Thyroid gland (tissue), 4 donors: ENCODE results near the gene LRP4.

Experiments used
- CTCF ChIP-seq, 6 experiments: fragments of 200-600 bp in 3 of 6; fragments of 450-650 bp in 3 of 6; sonication (generic) in 3 of 6; IDR thresholded peaks; one replicate each; pipeline ENCODE4 v1.5.1; 2016 to 2019; ENCODE audit warnings: antibody characterized with exemption in 6 of 6, mild to moderate bottlenecking in 2 of 6, inconsistent platforms in 1 of 6, moderate library complexity in 1 of 6
- POLR2A ChIP-seq, 2 donors: fragments of 450-650 bp; IDR thresholded peaks; one replicate each; pipeline ENCODE4 v1.6.1; 2017; ENCODE audit warnings: antibody characterized with exemption in 2 of 2, mild to moderate bottlenecking in 2 of 2, moderate library complexity in 1 of 2

GRCh38 chr11:46868912-46869311 lies 49.4 kb downstream of the LRP4 start:
- TF ChIP-seq CTCF (IDR thresholded peaks at IDR 0.05) (no peak), POLR2A (IDR thresholded peaks at IDR 0.05) (no peak)
